CD8-positive, alpha-beta memory T cell (primary cell): ENCODE data around the gene S100A16. TPM values are rescaled to one million over a fixed set of nuclear protein-coding genes. Genes with fewer than 3 reads are reported as not detected.

Experiments used
- CTCF ChIA-PET: fragments of 350-600 bp; sonication (Branson Sonifier 250); formaldehyde crosslinking; loops from one replicate; lab custom pipeline; 2021; ENCODE audit warnings: antibody characterized with exemption; lab: Charles Lee
- POLR2A ChIA-PET: fragments of 350-600 bp; sonication (Branson Sonifier 250); formaldehyde crosslinking; loops from one replicate; lab custom pipeline; 2021; ENCODE audit warnings: antibody characterized with exemption; lab: Charles Lee
- DNase-seq, 5 donors: peaks; one replicate each; pipeline versions ENCODE4 v3.0.0 to v3.0.0-alpha.2; 2020 to 2022; ENCODE audit warnings: mixed read lengths in 1 of 5
- H3K27ac ChIP-seq: one replicate; pipeline ENCODE4 v1.7.0; 2013; ENCODE audit warnings: low read depth, mild to moderate bottlenecking, low read length, moderate library complexity
- H3K27me3 ChIP-seq: 2 replicates; pipeline ENCODE4 v1.7.0; 2013; ENCODE audit warnings: low read length, mild to moderate bottlenecking; ENCODE audit not compliant: insufficient read depth, poor library complexity, severe bottlenecking
- H3K36me3 ChIP-seq: 2 replicates; pipeline ENCODE4 v1.7.0; 2013; ENCODE audit warnings: mild to moderate bottlenecking, low read length, moderate library complexity; ENCODE audit not compliant: insufficient read depth
- H3K4me1 ChIP-seq: 2 replicates; pipeline ENCODE4 v1.7.0; 2013; ENCODE audit warnings: mild to moderate bottlenecking, low read length, moderate library complexity; ENCODE audit not compliant: insufficient read depth
- H3K4me3 ChIP-seq: 2 replicates; pipeline ENCODE4 v1.7.0; 2013; ENCODE audit warnings: mild to moderate bottlenecking, low read length
- H3K9me3 ChIP-seq: 2 replicates; pipeline ENCODE4 v1.7.0; 2013; ENCODE audit warnings: mild to moderate bottlenecking, low read length
- H3K27ac Mint-ChIP-seq, 8 donors: one replicate each; pipeline ENCODE4 v1.8.0; 2020 to 2021; ENCODE audit warnings: mixed read lengths in 8 of 8, mild to moderate bottlenecking in 6 of 8, inconsistent platforms in 3 of 8, moderate library complexity in 3 of 8
- H3K27me3 Mint-ChIP-seq, 2 donors: one replicate each; pipeline ENCODE4 v1.8.0; 2020 to 2021; ENCODE audit warnings: mixed read lengths in 2 of 2, mild to moderate bottlenecking in 1 of 2, moderate library complexity in 1 of 2
- H3K36me3 Mint-ChIP-seq, 3 donors: one replicate each; pipeline ENCODE4 v1.8.0; 2020 to 2021; ENCODE audit warnings: mixed read lengths in 3 of 3, inconsistent platforms in 1 of 3, mild to moderate bottlenecking in 1 of 3
- H3K4me1 Mint-ChIP-seq, 3 donors: one replicate each; pipeline ENCODE4 v1.8.0; 2020 to 2021; ENCODE audit warnings: mixed read lengths in 3 of 3, inconsistent platforms in 1 of 3, mild to moderate bottlenecking in 1 of 3
- H3K4me3 Mint-ChIP-seq, 7 donors: one replicate each; pipeline ENCODE4 v1.8.0; 2020 to 2021; ENCODE audit warnings: mixed read lengths in 7 of 7, mild to moderate bottlenecking in 6 of 7, moderate library complexity in 4 of 7, inconsistent platforms in 2 of 7
- H3K9me3 Mint-ChIP-seq, 5 donors: one replicate each; pipeline ENCODE4 v1.8.0; 2020 to 2022; ENCODE audit warnings: mixed read lengths in 5 of 5, mild to moderate bottlenecking in 3 of 5, moderate library complexity in 2 of 5, inconsistent platforms in 1 of 5
- polyA plus RNA-seq: library from polyadenylated mRNA; unstranded; fragments of 300-500 nt; fragmentation: Illumina TruSeq; gene quantifications from one replicate; pipeline ENCODE4 v1.2.3, GENCODE V29; 2021
- total RNA-seq, 2 experiments: library from RNA; stranded (reverse); gene quantifications; one replicate each; pipeline ENCODE4 v1.2.3, GENCODE V29; 2021

Gene S100A16, protein sequence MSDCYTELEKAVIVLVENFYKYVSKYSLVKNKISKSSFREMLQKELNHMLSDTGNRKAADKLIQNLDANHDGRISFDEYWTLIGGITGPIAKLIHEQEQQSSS
- total RNA-seq: not detected
- polyA plus RNA-seq: not detected

DNA sequence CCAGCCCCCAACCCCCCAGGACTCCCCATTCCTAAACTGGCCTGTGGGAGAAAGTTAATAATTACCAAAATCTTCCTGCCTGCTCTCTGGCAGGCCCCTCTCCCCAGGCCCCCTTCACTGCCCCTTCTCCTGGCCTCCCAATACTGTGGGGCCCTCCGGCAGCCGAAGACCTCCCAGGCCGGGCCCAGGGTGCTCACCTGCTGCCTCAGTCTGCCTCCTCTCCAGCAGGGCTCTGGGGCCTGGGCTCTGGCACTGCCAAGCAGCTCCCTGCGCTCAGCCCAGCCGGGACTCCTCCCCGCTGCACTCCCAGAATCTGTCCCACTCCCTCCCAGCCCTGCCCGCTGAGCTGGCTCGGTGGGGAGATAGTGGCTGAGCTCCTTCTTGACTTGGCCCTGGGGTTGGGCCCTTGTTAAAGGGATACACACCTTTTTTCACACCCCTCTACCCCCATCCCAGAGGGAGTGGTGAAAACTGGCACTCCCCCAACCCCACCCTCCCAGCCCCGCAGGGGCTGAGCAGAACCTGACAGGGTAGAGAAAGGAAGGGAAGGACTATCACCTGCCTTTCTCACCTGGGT is at the start of gene S100A16:
S100A16 (minus strand) TSS at position 383 of the 577 bp plus-strand sequence. CDS start 4,986 bp downstream, outside the sequence.
- Mint-ChIP-seq H3K27ac (peak within 1 kb of the TSS in 1 of 8 donors; percentile 54), H3K36me3 (no peaks in the 10 kb centered on the region), H3K4me1 (peaks cover 0 to 4% (median 0%) of the 10 kb centered on the region in 3 donors), H3K27me3 (peaks cover 0 to 6% of the 10 kb centered on the region in 2 donors), H3K9me3 (no peaks in the 10 kb centered on the region), H3K4me3 (no peak within 1 kb of the TSS)
- no peaks in the 10 kb centered on the region for H3K27me3 ChIP-seq
- ChIA-PET POLR2A (no interaction called here), CTCF (no interaction called here)
- no peaks in the 10 kb centered on the region for H3K4me1 ChIP-seq
- no peak for DNase-seq
- no peak within 1 kb of the TSS for H3K27ac ChIP-seq
- H3K36me3 ChIP-seq: no peaks in the 10 kb centered on the region
- H3K4me3 ChIP-seq: no peak within 1 kb of the TSS
- H3K9me3 ChIP-seq: no peaks in the 10 kb centered on the region

DNA sequence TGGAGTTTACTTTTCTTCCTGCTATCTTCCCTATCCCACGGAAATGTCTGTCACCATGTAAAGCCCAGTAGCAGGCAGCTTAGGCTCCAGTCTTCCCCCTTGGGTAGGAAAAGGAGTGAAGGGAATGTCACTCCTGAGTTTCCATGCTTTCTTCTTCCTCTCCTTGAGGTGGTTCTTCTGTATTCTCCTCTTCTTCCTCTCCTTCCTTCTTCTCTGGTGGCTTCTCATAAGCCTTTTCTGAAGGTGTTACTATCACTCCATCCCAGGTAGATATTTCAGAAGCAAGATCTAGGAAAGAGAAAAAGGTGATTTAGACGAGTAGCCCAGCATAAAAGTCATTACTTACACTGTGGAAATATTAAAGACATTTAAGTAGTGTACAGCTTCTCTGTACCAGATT is 49.3 kb upstream of the S100A16 start:
- peaks cover 18% of the 10 kb centered on the region for H3K4me1 ChIP-seq
- H3K36me3 Mint-ChIP-seq: peaks cover 17 to 79% (median 19%) of the 10 kb centered on the region in 3 donors
- H3K27ac ChIP-seq: no peak overlapping the region
- no peaks in the 10 kb centered on the region for H3K9me3 ChIP-seq
- ChIA-PET POLR2A (no interaction called here), CTCF (interaction anchor here (1.8 kb wide), 1 partner anchor 15 kb away, joined by 8 read pairs; the partner anchor contains the start of gene NPR1)
- peak overlapping the region in 3 of 8 donors; percentile 45 to 70 (median 56) for H3K27ac Mint-ChIP-seq
- DNase-seq: no peak
- peak overlapping the region in 2 of 7 donors; percentile 23 to 61 for H3K4me3 Mint-ChIP-seq
- H3K4me3 ChIP-seq: no peak overlapping the region
- peaks cover 13 to 23% (median 18%) of the 10 kb centered on the region in 3 donors for H3K4me1 Mint-ChIP-seq
- H3K27me3 ChIP-seq: no peaks in the 10 kb centered on the region
- H3K9me3 Mint-ChIP-seq: no peaks in the 10 kb centered on the region
- H3K36me3 ChIP-seq: peaks cover 59% of the 10 kb centered on the region
- H3K27me3 Mint-ChIP-seq: peaks cover 0 to 1% of the 10 kb centered on the region in 2 donors

DNA sequence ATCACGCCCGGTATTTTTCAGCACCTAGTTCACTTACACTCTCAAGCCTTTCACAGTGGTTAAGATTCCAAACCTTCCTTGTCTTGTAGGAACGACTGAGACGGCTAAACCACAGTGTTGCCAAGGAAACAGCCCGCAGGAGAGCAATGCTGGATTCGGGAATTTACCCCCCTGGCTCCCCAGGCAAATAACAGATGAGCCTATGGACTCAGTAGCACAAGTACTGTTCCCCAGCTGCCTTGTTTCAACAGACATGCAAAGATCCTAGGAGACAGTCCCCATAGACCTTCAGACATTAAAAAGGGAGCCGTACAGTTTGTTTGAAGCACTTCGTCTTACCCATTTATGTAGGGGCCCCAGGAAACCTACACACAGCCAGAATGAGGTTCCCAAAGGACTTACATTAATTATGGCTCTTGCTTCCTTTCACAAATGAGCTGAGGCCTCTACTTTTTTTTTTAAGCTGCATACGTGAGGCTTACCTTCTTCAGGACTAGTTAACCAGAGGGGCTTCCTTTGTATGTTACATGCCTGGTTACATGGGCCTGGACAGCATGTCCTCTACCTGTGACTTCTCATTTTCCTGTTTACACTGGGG is 48.3 kb upstream of the S100A16 start:
- Mint-ChIP-seq H3K4me1 (peaks cover 13 to 23% (median 18%) of the 10 kb centered on the region in 3 donors), H3K4me3 (peak overlapping the region in 5 of 7 donors; percentile 19 to 65 (median 32)), H3K27me3 (peaks cover 0 to 1% of the 10 kb centered on the region in 2 donors), H3K27ac (peak overlapping the region in 3 of 8 donors; percentile 56 to 73 (median 60)), H3K9me3 (no peaks in the 10 kb centered on the region), H3K36me3 (peaks cover 17 to 68% (median 17%) of the 10 kb centered on the region in 3 donors)
- Histone ChIP-seq H3K27ac (no peak overlapping the region), H3K4me3 (no peak overlapping the region), H3K27me3 (no peaks in the 10 kb centered on the region), H3K36me3 (peaks cover 48% of the 10 kb centered on the region), H3K4me1 (peaks cover 18% of the 10 kb centered on the region), H3K9me3 (no peaks in the 10 kb centered on the region)
- no peak for DNase-seq
- POLR2A ChIA-PET: no interaction called here
- CTCF ChIA-PET: interaction anchor here (1.8 kb wide), 1 partner anchor 16 kb away, joined by 8 read pairs; the partner anchor contains the start of gene NPR1

DNA sequence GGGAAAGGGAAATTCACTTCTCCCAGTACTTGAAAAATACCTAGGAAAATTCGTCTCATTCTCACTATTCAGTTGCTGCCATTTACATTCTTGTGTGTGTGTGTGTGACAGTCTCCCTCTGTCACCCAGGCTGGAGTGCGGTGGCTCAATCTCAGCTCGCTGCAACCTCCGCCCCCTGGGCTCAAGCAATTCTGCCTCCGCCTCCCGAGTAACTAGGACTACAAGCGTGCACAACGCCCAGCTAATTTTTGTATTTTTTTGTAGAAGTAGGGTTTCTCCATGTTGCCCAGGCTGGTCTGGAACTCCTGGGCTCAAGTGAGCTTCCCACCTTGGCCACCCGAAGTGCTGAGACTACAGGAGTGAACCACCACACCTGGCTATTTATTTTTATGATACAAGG is 46.7 kb upstream of the S100A16 start:
- no peak for DNase-seq
- ChIA-PET POLR2A (interaction anchor here (0.6 to 1.7 kb wide), 5 partner anchors 8 to 155 kb away, joined by 3 to 18 read pairs (median 3); partner anchors contain the start of genes CHTOP and ILF2), CTCF (interaction anchor here (1.2 to 2.0 kb wide), 2 partner anchors 10 to 26 kb away, joined by 3 to 8 read pairs; partner anchors contain the start of genes CHTOP and ILF2)
- Histone ChIP-seq H3K4me1 (peaks cover 18% of the 10 kb centered on the region), H3K9me3 (no peaks in the 10 kb centered on the region), H3K27me3 (no peaks in the 10 kb centered on the region), H3K36me3 (peaks cover 33% of the 10 kb centered on the region), H3K27ac (peak overlapping the region; percentile 27), H3K4me3 (peak overlapping the region; percentile 91)
- Mint-ChIP-seq H3K4me3 (peak overlapping the region; percentile 94 to 97 (median 96)), H3K9me3 (no peaks in the 10 kb centered on the region), H3K27me3 (no peaks in the 10 kb centered on the region), H3K27ac (peak overlapping the region in 7 of 8 donors; percentile 49 to 96 (median 87)), H3K4me1 (peaks cover 13 to 21% (median 18%) of the 10 kb centered on the region in 3 donors), H3K36me3 (peaks cover 11 to 53% (median 14%) of the 10 kb centered on the region in 3 donors)

DNA sequence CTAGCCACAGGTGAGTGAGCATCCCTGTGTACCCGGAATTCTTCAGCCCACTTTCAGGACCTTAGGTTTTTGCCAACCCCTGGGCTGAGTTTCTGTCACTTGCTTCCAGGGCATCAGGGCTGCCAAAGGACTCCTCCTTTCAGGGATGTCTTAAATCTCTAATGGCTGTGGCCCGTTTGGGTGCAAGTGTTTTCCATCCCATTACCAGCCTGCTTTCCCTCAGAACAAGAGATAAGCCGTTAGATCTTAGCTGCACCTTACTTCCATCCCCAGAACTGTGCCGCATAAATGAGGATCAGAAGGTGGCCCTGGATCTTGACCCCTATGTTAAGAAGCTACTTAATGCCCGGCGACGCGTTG is 46.2 kb upstream of the S100A16 start:
- Mint-ChIP-seq H3K27me3 (no peaks in the 10 kb centered on the region), H3K4me3 (peak overlapping the region; percentile 94 to 97 (median 96)), H3K9me3 (no peaks in the 10 kb centered on the region), H3K36me3 (peaks cover 9 to 48% (median 10%) of the 10 kb centered on the region in 3 donors), H3K27ac (peak overlapping the region in 7 of 8 donors; percentile 26 to 96 (median 95)), H3K4me1 (peaks cover 13 to 21% (median 18%) of the 10 kb centered on the region in 3 donors)
- ChIA-PET CTCF (interaction anchor here (0.6 to 2.0 kb wide), 4 partner anchors 11 to 70 kb away, joined by 3 to 8 read pairs (median 4); partner anchors contain the start of genes CHTOP and ILF2), POLR2A (interaction anchor here (0.8 to 1.7 kb wide), 5 partner anchors 9 to 116 kb away, joined by 3 to 18 read pairs (median 3); partner anchors contain the start of genes CHTOP, ILF2 and SLC27A3)
- peak overlapping the region; percentile 91 for H3K4me3 ChIP-seq
- H3K4me1 ChIP-seq: peaks cover 18% of the 10 kb centered on the region
- H3K27ac ChIP-seq: peak overlapping the region; percentile 86
- H3K9me3 ChIP-seq: no peaks in the 10 kb centered on the region
- DNase-seq: no peak
- H3K36me3 ChIP-seq: peaks cover 30% of the 10 kb centered on the region
- no peaks in the 10 kb centered on the region for H3K27me3 ChIP-seq

DNA sequence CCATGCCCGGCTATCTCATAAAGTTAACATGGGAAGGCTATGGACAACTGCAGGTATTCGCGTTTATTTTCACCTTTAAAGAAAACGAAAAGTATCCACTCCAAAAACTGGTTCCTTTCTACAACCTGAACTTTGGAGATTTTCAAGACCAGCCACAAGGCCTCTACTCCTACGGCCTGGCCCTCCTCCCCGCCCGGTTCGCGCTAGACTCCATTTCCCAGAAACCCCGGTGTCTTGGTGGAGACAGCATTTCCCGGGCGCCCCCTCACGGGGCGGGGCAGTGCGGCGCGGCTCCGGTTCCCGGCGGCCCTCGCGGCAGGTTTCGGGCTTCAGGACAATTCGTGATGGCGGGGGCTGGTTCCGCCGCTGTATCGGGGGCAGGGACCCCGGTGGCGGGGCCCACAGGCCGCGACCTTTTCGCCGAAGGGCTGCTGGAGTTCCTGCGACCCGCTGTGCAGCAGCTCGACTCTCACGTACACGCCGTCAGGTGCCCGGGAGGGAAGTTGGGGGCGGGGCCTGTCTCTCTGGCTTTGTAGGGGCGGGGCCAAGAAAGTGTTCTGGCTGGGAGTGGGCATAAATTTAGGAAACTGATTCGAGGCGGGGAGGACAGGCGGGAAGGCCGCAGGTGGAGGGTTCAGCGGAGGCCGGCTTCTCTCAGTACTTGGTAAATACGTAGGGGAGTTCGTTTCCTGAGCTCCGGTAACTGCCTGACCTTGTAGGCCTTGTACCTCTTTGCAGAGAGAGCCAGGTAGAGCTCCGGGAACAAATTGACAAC is 45.6 kb upstream of the S100A16 start, which contains the start of gene SNAPIN:
SNAPIN (plus strand) TSS at position 304 of the 775 bp plus-strand sequence; CDS start at position 345, 41 bp downstream.
- no peaks in the 10 kb centered on the region for H3K27me3 Mint-ChIP-seq
- H3K4me3 Mint-ChIP-seq: peak within 1 kb of the TSS; percentile 94 to 97 (median 96)
- H3K4me1 Mint-ChIP-seq: peaks cover 13 to 21% (median 18%) of the 10 kb centered on the region in 3 donors
- H3K36me3 Mint-ChIP-seq: peaks cover 6 to 42% (median 8%) of the 10 kb centered on the region in 3 donors
- Histone ChIP-seq H3K4me1 (peaks cover 18% of the 10 kb centered on the region), H3K36me3 (peaks cover 25% of the 10 kb centered on the region), H3K4me3 (peak within 1 kb of the TSS; percentile 91), H3K27me3 (no peaks in the 10 kb centered on the region), H3K9me3 (no peaks in the 10 kb centered on the region), H3K27ac (peak within 1 kb of the TSS; percentile 86)
- ChIA-PET CTCF (interaction anchor here (0.6 to 2.0 kb wide), 4 partner anchors 11 to 71 kb away, joined by 3 to 8 read pairs (median 4); partner anchors contain the start of genes CHTOP and ILF2), POLR2A (interaction anchor here (0.6 to 1.7 kb wide), 6 partner anchors 9 to 117 kb away, joined by 3 to 18 read pairs (median 3); partner anchors contain the start of genes CHTOP, ILF2 and SLC27A3)
- peak; percentile 82 to 91 (median 84) for DNase-seq
- H3K9me3 Mint-ChIP-seq: no peaks in the 10 kb centered on the region
- peak within 1 kb of the TSS; percentile 87 to 98 (median 96) for H3K27ac Mint-ChIP-seq

DNA sequence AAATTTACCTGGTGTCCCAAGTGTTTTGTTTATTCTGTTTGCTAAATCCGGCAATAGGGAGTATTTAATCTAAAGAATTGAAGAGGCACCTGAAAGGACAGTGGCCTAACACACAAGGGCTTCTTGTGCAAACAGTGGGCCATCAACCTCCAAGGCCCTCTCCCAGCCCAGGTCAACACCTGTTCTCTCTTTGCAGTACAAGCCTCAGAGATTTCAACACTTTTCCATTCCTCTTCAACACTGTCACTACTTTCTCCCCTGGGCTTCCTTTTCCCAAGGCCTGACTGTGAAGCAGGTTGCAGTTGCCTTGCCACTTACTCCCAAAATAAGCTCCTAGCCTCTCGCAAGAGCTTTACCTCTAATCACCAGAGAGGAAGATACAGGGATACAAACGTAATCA is 42.4 kb upstream of the S100A16 start:
- H3K9me3 Mint-ChIP-seq: no peaks in the 10 kb centered on the region
- no peak for DNase-seq
- CTCF ChIA-PET: no interaction called here
- H3K4me3 ChIP-seq: no peak overlapping the region
- H3K9me3 ChIP-seq: no peaks in the 10 kb centered on the region
- POLR2A ChIA-PET: interaction anchor here (0.7 kb wide), 1 partner anchor 1396 kb away, joined by 5 read pairs; no protein-coding TSS in a partner anchor
- H3K27me3 Mint-ChIP-seq: peaks cover 0 to 2% of the 10 kb centered on the region in 2 donors
- H3K4me1 ChIP-seq: peaks cover 21% of the 10 kb centered on the region
- no peaks in the 10 kb centered on the region for H3K27me3 ChIP-seq
- H3K36me3 Mint-ChIP-seq: peaks cover 0 to 11% (median 0%) of the 10 kb centered on the region in 3 donors
- peak overlapping the region in 1 of 8 donors; percentile 38 for H3K27ac Mint-ChIP-seq
- no peaks in the 10 kb centered on the region for H3K36me3 ChIP-seq
- no peak overlapping the region for H3K27ac ChIP-seq
- H3K4me1 Mint-ChIP-seq: peaks cover 13 to 18% (median 17%) of the 10 kb centered on the region in 3 donors
- no peak overlapping the region for H3K4me3 Mint-ChIP-seq
